Keratinocyte (primary cell): ENCODE results near the gene PODN. TPM values are rescaled to one million over a fixed set of nuclear protein-coding genes. Genes with fewer than 3 reads are reported as not detected.

Experiments
- DNase-seq: peaks from one replicate; pipeline ENCODE4 v3.0.0-alpha.2; 2011; ENCODE audit warnings: low read depth, missing footprints, low spot score
- FAIRE-seq: peaks from 2 replicates; lab custom pipeline; 2011; peaks lifted over from hg19 to GRCh38; lab: Jason Lieb, UNC
- H2AFZ ChIP-seq: 2 replicates; pipeline ENCODE4 v1.6.0; 2012; ENCODE audit warnings: low read length, control low read depth, inconsistent platforms; ENCODE audit not compliant: control insufficient read depth
- H3K27ac ChIP-seq: 2 replicates; pipeline ENCODE4 v1.5.1; 2011; ENCODE audit warnings: low read length; ENCODE audit not compliant: control insufficient read depth, insufficient read depth
- H3K27me3 ChIP-seq: 3 replicates; pipeline ENCODE4 v1.6.0; 2011; ENCODE audit warnings: low read length; ENCODE audit not compliant: control insufficient read depth, insufficient read depth; ENCODE audit errors: extremely low read depth
- H3K36me3 ChIP-seq, 2 experiments: 2 replicates in 1 of 2; 3 replicates in 1 of 2; pipeline ENCODE4 v1.5.1; 2011; ENCODE audit warnings: low read length in 2 of 2, mild to moderate bottlenecking in 1 of 2; ENCODE audit not compliant: control insufficient read depth in 2 of 2, insufficient read depth in 2 of 2; ENCODE audit errors: extremely low read depth in 1 of 2
- H3K4me1 ChIP-seq: 3 replicates; pipeline ENCODE4 v1.5.1; 2011; ENCODE audit warnings: low read length; ENCODE audit not compliant: control insufficient read depth, insufficient read depth; ENCODE audit errors: extremely low read depth
- H3K4me2 ChIP-seq: 3 replicates; pipeline ENCODE4 v1.6.0; 2011; ENCODE audit warnings: low read depth, low read length; ENCODE audit not compliant: control insufficient read depth, insufficient read depth; ENCODE audit errors: extremely low read depth
- H3K4me3 ChIP-seq, 3 experiments: fragments of 200-600 bp in 1 of 3; sonication (generic) in 1 of 3; 2 replicates in 2 of 3; 3 replicates in 1 of 3; pipeline ENCODE4 v1.5.1; 2011 to 2016; ENCODE audit warnings: low read length in 3 of 3, mild to moderate bottlenecking in 3 of 3, control low read depth in 2 of 3, inconsistent platforms in 1 of 3, low read depth in 1 of 3, mixed read lengths in 1 of 3, mixed run types in 1 of 3, moderate library complexity in 1 of 3; ENCODE audit not compliant: control insufficient read depth in 2 of 3, insufficient read depth in 2 of 3; ENCODE audit errors: extremely low read depth in 1 of 3
- H3K79me2 ChIP-seq: 2 replicates; pipeline ENCODE4 v1.6.0; 2012; ENCODE audit warnings: low read length; ENCODE audit not compliant: control insufficient read depth, insufficient read depth
- H3K9ac ChIP-seq: 3 replicates; pipeline ENCODE4 v1.6.0; 2011; ENCODE audit warnings: low read length; ENCODE audit not compliant: control insufficient read depth, insufficient read depth; ENCODE audit errors: extremely low read depth
- H3K9me1 ChIP-seq: 3 replicates; pipeline ENCODE4 v1.6.0; 2011; ENCODE audit warnings: low read length; ENCODE audit not compliant: control insufficient read depth, insufficient read depth; ENCODE audit errors: extremely low read depth
- H3K9me3 ChIP-seq: 2 replicates; pipeline ENCODE4 v1.5.1; 2012; ENCODE audit warnings: low read depth, low read length; ENCODE audit not compliant: control insufficient read depth
- H4K20me1 ChIP-seq: 3 replicates; pipeline ENCODE4 v1.6.0; 2011; ENCODE audit warnings: low read length; ENCODE audit not compliant: control insufficient read depth, insufficient read depth; ENCODE audit errors: extremely low read depth
- CTCF ChIP-seq, 3 experiments: IDR thresholded peaks in 1 of 3; conservative IDR thresholded peaks in 1 of 3; optimal IDR thresholded peaks in 1 of 3; 2 replicates in 2 of 3; 3 replicates in 1 of 3; pipeline versions ENCODE3 to v1.5.1; 2011; ENCODE audit warnings: low read length in 3 of 3, mild to moderate bottlenecking in 3 of 3, moderate library complexity in 2 of 3, control low read depth in 1 of 3, inconsistent platforms in 1 of 3; ENCODE audit not compliant: insufficient read depth in 2 of 3; ENCODE audit errors: extremely low read depth in 1 of 3
- EZH2 ChIP-seq: IDR thresholded peaks from one replicate; pipeline ENCODE4 v1.6.1; 2012; ENCODE audit warnings: inconsistent platforms, mild to moderate bottlenecking, low read length, moderate library complexity
- dilution Hi-C: fragments of 300-500 bp; cut with MboI; formaldehyde crosslinking; loops from one replicate; pipeline ENCODE4 v1.7.0; 2020; ENCODE audit warnings: low sequenced_read_pairs; ENCODE audit not compliant: extremely low pct_ligation_motif_present
- polyA plus RNA-seq, 5 experiments: library from polyadenylated mRNA; depleted of rRNA in 3 of 5; stranded (reverse) in 3 of 5; stranded (forward) in 1 of 5; unstranded in 1 of 5; fragments of >200 nt; gene quantifications; 1 replicate in 1 of 5; 2 replicates in 3 of 5; 3 replicates in 1 of 5; pipeline versions ENCODE4 v1.2.1 to v1.2.3, GENCODE V29; 2011 to 2012; ENCODE audit warnings: missing spikeins in 2 of 5, low read depth in 1 of 5, low replicate concordance in 1 of 5

PODN gene
- polyA plus RNA-seq, 1 donor (not counting 4 experiments of a cell fraction or from before 2014, with no cell fraction given), result not detected

- H3K9ac ChIP-seq, result no peak overlapping the region
- no peak overlapping the region for H2AFZ ChIP-seq
- TF ChIP-seq CTCF (optimal IDR thresholded peaks at IDR 0.05 in 1 of 3, IDR thresholded peaks at IDR 0.05 in 1 of 3, conservative IDR thresholded peaks at IDR 0.05 in 1 of 3; ENCODE audit: extremely low read depth in 1 of 3, insufficient read depth in 2 of 3, low read length in 3 of 3), result no peak
- TF ChIP-seq EZH2, result no peak
- no peak overlapping the region for H3K4me3 ChIP-seq
- dilution Hi-C loops, result no loop called here
- H4K20me1 ChIP-seq, result no peaks in the 10 kb centered on the region
- no peaks in the 10 kb centered on the region for H3K36me3 ChIP-seq
- no peak overlapping the region for H3K4me2 ChIP-seq
- peaks cover 3% of the 10 kb centered on the region for H3K79me2 ChIP-seq
- DNase-seq (no peak), FAIRE-seq (no peak)
- no peaks in the 10 kb centered on the region for H3K9me3 ChIP-seq
- H3K27ac ChIP-seq, result no peak overlapping the region
- no peaks in the 10 kb centered on the region for H3K27me3 ChIP-seq
- H3K4me1 ChIP-seq, result no peaks in the 10 kb centered on the region
- no peaks in the 10 kb centered on the region for H3K9me1 ChIP-seq
Measured at GRCh38 chr1:53023546-53023945, 38.5 kb upstream of the PODN start.

- Histone ChIP-seq H3K79me2 (peaks cover 3% of the 10 kb centered on the region), H3K27ac (no peak overlapping the region), H3K36me3 (no peaks in the 10 kb centered on the region), H3K4me2 (no peak overlapping the region), H3K9me1 (no peaks in the 10 kb centered on the region), H3K4me3 (no peak overlapping the region), H3K27me3 (no peaks in the 10 kb centered on the region), H3K4me1 (no peaks in the 10 kb centered on the region), H3K9me3 (no peaks in the 10 kb centered on the region), H2AFZ (no peak overlapping the region), H4K20me1 (no peaks in the 10 kb centered on the region), H3K9ac (no peak overlapping the region)
- TF ChIP-seq CTCF (optimal IDR thresholded peaks at IDR 0.05 in 1 of 3, IDR thresholded peaks at IDR 0.05 in 1 of 3, conservative IDR thresholded peaks at IDR 0.05 in 1 of 3; ENCODE audit: extremely low read depth in 1 of 3, insufficient read depth in 2 of 3, low read length in 3 of 3), result no peak
- no peak for TF ChIP-seq EZH2
- dilution Hi-C loops, result no loop called here
- DNase-seq (no peak), FAIRE-seq (no peak)
Measured at GRCh38 chr1:53024117-53024516, 37.9 kb upstream of the PODN start.
